GM10847 (cell line): ENCODE data around the gene DENND5A.

ENCODE experiments used
- POLR2A ChIP-seq: IDR thresholded peaks from 2 replicates; pipeline ENCODE4 v1.6.1; 2011; ENCODE audit not compliant: insufficient read length; ENCODE audit errors: extremely low read depth

DENND5A gene

GRCh38 chr11:9137293-9138132, 127.6 kb downstream of the DENND5A start:
- no peak for TF ChIP-seq POLR2A

- TF ChIP-seq POLR2A, result no peak
Measured at GRCh38 chr11:9136741-9137140, 128.4 kb downstream of the DENND5A start.

GRCh38 chr11:9133956-9134355, 131.2 kb downstream of the DENND5A start:
- TF ChIP-seq POLR2A, result no peak

- no peak for TF ChIP-seq POLR2A
Measured at GRCh38 chr11:9132203-9132878, 132.8 kb downstream of the DENND5A start.

GRCh38 chr11:9130297-9130696, 134.9 kb downstream of the DENND5A start:
- no peak for TF ChIP-seq POLR2A

- TF ChIP-seq POLR2A, result no peak
Measured at GRCh38 chr11:9126636-9127035, 138.5 kb downstream of the DENND5A start.

GRCh38 chr11:9125185-9125886, 139.8 kb downstream of the DENND5A start:
- TF ChIP-seq POLR2A, result no peak

GRCh38 chr11:9123595-9124304, 141.4 kb downstream of the DENND5A start:
- TF ChIP-seq POLR2A, result no peak

- no peak for TF ChIP-seq POLR2A
Measured at GRCh38 chr11:9121469-9121796, 143.7 kb downstream of the DENND5A start.

GRCh38 chr11:9120664-9121468, 144.3 kb downstream of the DENND5A start:
- no peak for TF ChIP-seq POLR2A

GRCh38 chr11:9118277-9118676, 146.9 kb downstream of the DENND5A start:
- TF ChIP-seq POLR2A, result no peak

- TF ChIP-seq POLR2A, result no peak
Measured at GRCh38 chr11:9112075-9112474, 153.1 kb downstream of the DENND5A start.

- no peak for TF ChIP-seq POLR2A
Measured at GRCh38 chr11:9109858-9110731, 155.1 kb downstream of the DENND5A start.

GRCh38 chr11:9104580-9104979, 160.6 kb downstream of the DENND5A start:
- no peak for TF ChIP-seq POLR2A
